Coronary artery (tissue), 2 donors: ENCODE measurements around the gene QRICH2.
"Not testable (repeated sequence)": the region's sequence is repeated elsewhere in the genome, so short reads cannot be mapped to it uniquely, and the experiment has no call there.

ENCODE experiments used
- DNase-seq: peaks from one replicate; pipeline ENCODE4 v3.0.0-alpha.2; 2017; ENCODE audit warnings: low spot score
- H3K27ac ChIP-seq, 2 donors: fragments of 200-600 bp; sonication (generic); one replicate each; pipeline ENCODE4 v1.5.1; 2016 to 2019
- H3K4me3 ChIP-seq: fragments of 200-600 bp; sonication (generic); 2 replicates; pipeline ENCODE4 v1.5.1; 2016; ENCODE audit warnings: mild to moderate bottlenecking, moderate library complexity
- TF ChIP-seq, protein P1 (sequence below): fragments of 200-600 bp; sonication (generic); IDR thresholded peaks from one replicate; pipeline ENCODE4 v1.5.1; 2019; ENCODE audit warnings: antibody characterized with exemption

Gene QRICH2

DNA sequence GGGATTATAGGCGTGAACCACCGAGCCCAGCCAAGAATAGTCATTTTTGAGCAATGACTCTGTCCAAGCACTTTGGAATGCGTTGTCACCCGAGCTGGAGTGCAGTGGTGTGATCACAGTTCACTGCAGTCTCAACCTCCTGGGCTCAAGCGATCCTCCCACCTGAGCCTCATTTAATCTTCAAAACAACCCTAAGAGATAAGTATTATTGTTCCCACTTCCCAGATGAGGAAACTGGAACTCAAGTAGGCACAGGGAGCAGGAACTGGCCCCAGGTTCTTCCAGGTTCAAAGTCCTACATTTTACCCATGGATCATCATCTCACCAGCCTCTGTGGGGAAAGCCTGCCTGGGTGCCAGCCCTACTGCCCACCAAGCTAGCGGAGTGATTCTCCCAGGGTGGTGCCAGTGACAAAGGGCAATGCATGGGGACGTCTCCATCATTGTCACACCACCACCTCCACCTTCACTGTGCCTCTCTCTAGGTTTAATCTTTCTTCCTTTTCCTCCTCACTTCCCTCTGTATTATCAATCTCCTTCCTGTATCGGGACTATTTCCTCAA is 56.5 kb downstream of the QRICH2 start:
- Histone ChIP-seq H3K4me3 (no peak overlapping the region), H3K27ac (peak overlapping the region; percentile 42 to 80)
- no peak for DNase-seq
- TF ChIP-seq, protein P1, sequence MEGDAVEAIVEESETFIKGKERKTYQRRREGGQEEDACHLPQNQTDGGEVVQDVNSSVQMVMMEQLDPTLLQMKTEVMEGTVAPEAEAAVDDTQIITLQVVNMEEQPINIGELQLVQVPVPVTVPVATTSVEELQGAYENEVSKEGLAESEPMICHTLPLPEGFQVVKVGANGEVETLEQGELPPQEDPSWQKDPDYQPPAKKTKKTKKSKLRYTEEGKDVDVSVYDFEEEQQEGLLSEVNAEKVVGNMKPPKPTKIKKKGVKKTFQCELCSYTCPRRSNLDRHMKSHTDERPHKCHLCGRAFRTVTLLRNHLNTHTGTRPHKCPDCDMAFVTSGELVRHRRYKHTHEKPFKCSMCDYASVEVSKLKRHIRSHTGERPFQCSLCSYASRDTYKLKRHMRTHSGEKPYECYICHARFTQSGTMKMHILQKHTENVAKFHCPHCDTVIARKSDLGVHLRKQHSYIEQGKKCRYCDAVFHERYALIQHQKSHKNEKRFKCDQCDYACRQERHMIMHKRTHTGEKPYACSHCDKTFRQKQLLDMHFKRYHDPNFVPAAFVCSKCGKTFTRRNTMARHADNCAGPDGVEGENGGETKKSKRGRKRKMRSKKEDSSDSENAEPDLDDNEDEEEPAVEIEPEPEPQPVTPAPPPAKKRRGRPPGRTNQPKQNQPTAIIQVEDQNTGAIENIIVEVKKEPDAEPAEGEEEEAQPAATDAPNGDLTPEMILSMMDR = no peak

DNA sequence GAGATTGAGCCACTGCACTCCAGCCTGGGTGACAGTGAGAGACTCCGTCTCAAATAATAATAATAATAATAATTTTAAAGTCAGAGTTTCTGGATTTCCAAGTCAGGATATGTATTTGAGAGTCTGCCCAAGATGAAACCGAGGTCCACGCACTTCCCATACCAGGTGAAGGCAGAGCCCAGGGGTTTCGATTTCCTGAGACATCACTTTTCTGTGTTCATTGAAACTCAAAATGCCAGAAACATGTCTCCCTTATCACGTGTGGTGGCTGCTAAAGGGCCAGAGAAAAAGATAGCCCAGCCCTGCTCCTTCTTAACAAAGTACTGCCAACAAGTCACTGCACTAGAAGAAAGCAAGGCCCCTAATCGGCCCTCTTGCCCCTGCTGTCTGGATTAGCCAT is 57.9 kb downstream of the QRICH2 start:
- H3K27ac ChIP-seq = no peak overlapping the region
- DNase-seq = no peak
- TF ChIP-seq, protein P1 = no peak
- no peak overlapping the region for H3K4me3 ChIP-seq

DNA sequence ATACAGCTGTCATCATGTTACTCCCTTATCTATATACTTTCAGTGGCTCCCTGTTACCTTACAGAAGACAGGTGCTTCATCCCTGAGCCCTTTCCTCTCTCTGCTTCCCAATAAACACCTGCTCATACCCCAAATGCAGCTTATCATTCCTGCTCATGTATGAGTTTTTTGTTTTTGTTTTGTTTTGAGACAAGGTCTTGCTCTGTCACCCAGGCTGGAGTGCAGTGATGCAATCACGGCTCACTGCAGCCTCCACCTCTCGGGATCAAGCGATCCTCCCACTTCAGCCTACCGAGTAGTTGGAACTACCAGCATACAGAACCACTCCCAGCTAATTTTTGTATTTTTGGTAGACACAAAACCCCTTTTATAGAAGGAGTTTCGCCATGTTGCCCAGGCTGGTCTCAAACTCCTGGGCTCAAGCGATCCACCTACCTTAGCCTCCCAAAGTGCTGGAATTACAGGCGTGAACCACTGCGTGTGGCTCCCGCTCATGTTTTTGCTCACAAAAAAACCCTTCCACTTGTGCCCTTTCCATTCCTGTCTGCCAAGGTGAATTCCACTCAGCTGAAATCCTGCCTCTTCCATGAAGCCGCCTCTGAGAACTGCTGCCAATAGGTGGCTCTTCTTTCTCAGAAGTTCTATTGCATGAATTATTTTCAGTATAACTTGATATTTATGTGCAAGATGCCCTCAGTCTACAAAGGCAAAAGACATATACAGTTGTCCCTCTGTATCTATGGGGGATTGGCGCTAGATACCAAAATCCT is 59.9 kb downstream of the QRICH2 start:
- TF ChIP-seq, protein P1 = no peak

DNA sequence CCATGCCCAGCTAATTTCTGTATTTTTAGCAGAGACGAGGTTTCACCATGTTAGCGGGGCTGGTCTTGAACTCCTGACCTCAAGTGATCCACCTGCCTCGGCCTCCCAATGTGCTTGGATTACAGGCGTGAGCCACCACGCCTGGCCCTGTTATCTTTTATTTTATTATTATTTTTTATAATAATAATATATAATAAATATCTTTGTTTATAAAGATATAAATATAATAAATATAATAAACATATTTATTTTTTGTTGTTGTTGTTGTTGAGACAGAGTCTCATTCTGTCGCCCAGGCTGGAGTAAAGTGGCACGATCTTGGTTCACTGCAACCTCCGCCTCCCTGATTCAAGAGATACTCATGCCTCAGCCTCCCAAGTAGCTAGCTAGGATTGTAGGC is 60.8 kb downstream of the QRICH2 start:
- DNase-seq = no peak
- Histone ChIP-seq H3K4me3 (no peak overlapping the region), H3K27ac (no peak overlapping the region)
- TF ChIP-seq, protein P1 = no peak

More for the DNA sequence above, 59.9 kb downstream of the QRICH2 start:
- Histone ChIP-seq H3K4me3 (no peak overlapping the region), H3K27ac (no peak overlapping the region)
- DNase-seq = no peak

DNA sequence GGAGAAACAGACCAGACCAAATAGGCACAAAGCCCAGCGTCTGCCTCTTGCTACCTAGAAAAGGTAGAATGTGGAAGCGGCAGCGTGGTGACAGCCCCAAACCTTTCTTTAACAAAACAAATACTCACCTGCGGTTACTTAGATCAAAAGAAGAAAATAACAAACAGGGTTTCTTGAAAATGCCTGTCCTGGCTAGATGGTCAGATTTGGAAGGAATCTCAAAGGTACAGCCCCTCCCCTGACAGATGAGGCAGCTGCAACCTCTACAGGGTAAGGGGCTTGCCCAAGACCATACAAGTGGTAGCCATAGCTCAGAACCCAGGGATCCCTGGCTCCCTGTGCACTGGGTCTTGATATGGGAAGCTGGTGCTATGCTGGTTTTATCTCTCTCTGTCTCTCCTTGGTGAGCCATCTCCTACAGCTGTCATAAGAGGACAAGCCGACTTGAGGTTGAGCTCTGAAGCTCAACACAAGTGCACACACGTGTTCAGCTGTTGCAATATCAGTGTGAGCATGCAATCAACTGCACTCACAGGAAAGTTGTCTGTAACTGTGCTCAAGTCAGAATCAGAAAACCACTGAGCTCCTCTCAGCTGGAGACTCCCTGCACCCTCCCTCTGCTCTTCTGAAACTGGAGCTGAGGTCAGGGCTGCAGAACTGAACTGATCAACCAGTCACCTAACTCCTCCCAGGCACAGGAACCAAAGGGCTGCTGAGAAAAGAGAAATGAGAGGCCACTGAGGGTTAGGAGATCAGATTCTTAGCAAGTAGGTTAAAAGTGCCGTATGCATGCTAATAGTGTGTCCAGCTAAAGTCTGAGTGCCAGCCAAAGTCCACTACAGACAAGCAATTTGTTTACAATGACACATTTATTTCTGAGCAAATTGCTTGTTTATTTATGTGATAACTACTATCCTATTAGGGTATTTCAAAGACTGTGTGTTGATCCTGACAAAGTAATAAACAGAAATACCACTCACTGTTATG is 61.7 kb downstream of the QRICH2 start:
- DNase-seq = no peak
- TF ChIP-seq, protein P1 = no peak
- Histone ChIP-seq H3K4me3 (no peak overlapping the region), H3K27ac (no peak overlapping the region)

DNA sequence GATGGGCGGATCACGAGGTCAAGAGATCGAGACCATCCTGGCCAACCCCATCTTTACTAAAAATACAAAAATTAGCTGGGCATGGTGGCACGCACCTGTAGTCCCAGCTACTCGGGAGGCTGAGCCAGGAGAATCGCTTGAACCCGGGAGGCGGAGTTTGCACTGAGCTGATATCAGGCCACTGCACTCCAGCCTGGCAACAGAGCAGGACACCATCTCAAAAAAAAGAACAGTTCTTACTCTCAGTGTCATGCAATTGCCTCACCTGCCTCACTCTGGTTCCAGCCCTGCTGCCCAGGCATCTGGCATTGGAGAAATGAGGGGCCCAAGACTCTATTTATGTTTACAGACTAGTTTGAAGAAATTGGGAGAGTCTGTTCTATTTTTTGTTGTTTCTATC is 63.4 kb downstream of the QRICH2 start:
- H3K27ac ChIP-seq = not testable (repeated sequence)

More for the DNA sequence above, 63.4 kb downstream of the QRICH2 start:
- DNase-seq, H3K4me3 ChIP-seq: not testable (repeated sequence)
